H1 (cell line): ENCODE results near the gene RPL3. TPM values are rescaled to one million over a fixed set of nuclear protein-coding genes. Genes with fewer than 3 reads are reported as not detected.

ENCODE experiments used
- CTCF ChIA-PET: fragments of 300-600 bp; sonication (Branson Sonifier 250); formaldehyde crosslinking; loops from one replicate; lab custom pipeline; 2021; ENCODE audit not compliant: partially characterized antibody; lab: Charles Lee
- POLR2A ChIA-PET: fragments of 300-600 bp; sonication (Branson Sonifier 250); formaldehyde crosslinking; loops from one replicate; lab custom pipeline; 2021; ENCODE audit warnings: inconsistent platforms; ENCODE audit not compliant: partially characterized antibody; lab: Charles Lee
- DNase-seq, 2 experiments: peaks; one replicate each; pipeline versions ENCODE4 v3.0.0 to v3.0.0-alpha.2; 2010 to 2022; ENCODE audit warnings: low spot score in 2 of 2, low read depth in 1 of 2, mixed read lengths in 1 of 2
- FAIRE-seq: peaks from 2 replicates; lab custom pipeline; 2011; peaks lifted over from hg19 to GRCh38; lab: Jason Lieb, UNC
- H2AFZ ChIP-seq: 2 replicates; pipeline ENCODE4 v1.8.1; 2012; ENCODE audit warnings: low read length, inconsistent platforms
- H2AK5ac ChIP-seq: 2 replicates; pipeline ENCODE4 v1.6.1; 2013; ENCODE audit warnings: low read depth, low read length
- H2BK120ac ChIP-seq: replicated peaks from 2 replicates; pipeline ENCODE3; 2013; ENCODE audit warnings: low read depth, low read length, inconsistent platforms
- H2BK12ac ChIP-seq: 2 replicates; pipeline ENCODE4 v1.6.1; 2013; ENCODE audit warnings: low read depth, low read length
- H2BK15ac ChIP-seq: 2 replicates; pipeline ENCODE4 v1.6.1; 2013; ENCODE audit warnings: low read length
- H2BK20ac ChIP-seq: 2 replicates; pipeline ENCODE4 v1.6.1; 2013; ENCODE audit warnings: low read length
- H2BK5ac ChIP-seq: 2 replicates; pipeline ENCODE4 v1.6.1; 2013; ENCODE audit warnings: low read depth, low read length
- H3K14ac ChIP-seq: 2 replicates; pipeline ENCODE4 v1.6.1; 2013; ENCODE audit warnings: inconsistent platforms; ENCODE audit not compliant: insufficient read length
- H3K18ac ChIP-seq: 2 replicates; pipeline ENCODE4 v1.6.1; 2013; ENCODE audit warnings: low read length; ENCODE audit errors: extremely low read depth
- H3K23ac ChIP-seq: 2 replicates; pipeline ENCODE4 v1.6.1; 2013; ENCODE audit warnings: inconsistent platforms; ENCODE audit not compliant: insufficient read length
- H3K23me2 ChIP-seq: 2 replicates; pipeline ENCODE4 v1.6.1; 2013; ENCODE audit warnings: low read depth, low read length
- H3K27ac ChIP-seq: 2 replicates; pipeline ENCODE4 v1.6.1; 2011; ENCODE audit warnings: low read depth, low read length, inconsistent platforms
- H3K27me3 ChIP-seq, 4 experiments: replicated peaks in 1 of 4; 1 replicate in 1 of 4; 2 replicates in 3 of 4; pipeline versions ENCODE4 v1.6.1 to v1.8.1; 2011 to 2013; ENCODE audit warnings: low read length in 3 of 4, mild to moderate bottlenecking in 3 of 4, inconsistent platforms in 2 of 4, mixed read lengths in 2 of 4, moderate library complexity in 1 of 4; ENCODE audit not compliant: control insufficient read depth in 3 of 4, insufficient read depth in 3 of 4; ENCODE audit errors: extremely low read depth in 1 of 4
- H3K36me3 ChIP-seq, 4 experiments: 2 replicates each; pipeline versions ENCODE4 v1.6.1 to v1.8.1; 2011 to 2013; ENCODE audit warnings: mild to moderate bottlenecking in 4 of 4, low read length in 3 of 4, moderate library complexity in 2 of 4, control low read depth in 1 of 4, inconsistent platforms in 1 of 4; ENCODE audit not compliant: insufficient read depth in 4 of 4, control insufficient read depth in 2 of 4
- H3K4ac ChIP-seq: replicated peaks from 2 replicates; pipeline ENCODE3; 2013; ENCODE audit warnings: low read length, low read depth, mixed read lengths, inconsistent platforms; ENCODE audit not compliant: insufficient read length
- H3K4me1 ChIP-seq, 4 experiments: replicated peaks in 1 of 4; 1 replicate in 1 of 4; 2 replicates in 3 of 4; pipeline versions ENCODE4 v1.6.1 to v1.8.1; 2011 to 2013; ENCODE audit warnings: low read length in 3 of 4, inconsistent platforms in 2 of 4, mixed read lengths in 1 of 4; ENCODE audit not compliant: insufficient read depth in 4 of 4, control insufficient read depth in 3 of 4
- H3K4me2 ChIP-seq, 2 experiments: 2 replicates each; pipeline versions ENCODE4 v1.6.1 to v1.8.1; 2011 to 2013; ENCODE audit warnings: low read depth in 2 of 2, low read length in 2 of 2, control low read depth in 1 of 2, inconsistent platforms in 1 of 2, mild to moderate bottlenecking in 1 of 2; ENCODE audit not compliant: insufficient read depth in 1 of 2
- H3K4me3 ChIP-seq, 4 experiments: fragments of 200-600, 300-600 bp in 1 of 4; sonication (generic), shearing (Covaris generic), sonication (Bioruptor Twin) in 1 of 4; 2 replicates each; pipeline versions ENCODE4 v1.5.1 to v1.8.1; 2011 to 2016; ENCODE audit warnings: low read length in 4 of 4, low read depth in 3 of 4, control low read depth in 2 of 4, inconsistent platforms in 2 of 4, mild to moderate bottlenecking in 2 of 4, mixed read lengths in 1 of 4, moderate library complexity in 1 of 4; ENCODE audit not compliant: insufficient read depth in 2 of 4; ENCODE audit errors: extremely low read depth in 1 of 4
- H3K56ac ChIP-seq: replicated peaks from 2 replicates; pipeline ENCODE3; 2013; ENCODE audit warnings: low read depth, mild to moderate bottlenecking, mixed read lengths, low read length, inconsistent platforms; ENCODE audit not compliant: insufficient read length
- H3K79me1 ChIP-seq: 2 replicates; pipeline ENCODE4 v1.6.1; 2013; ENCODE audit warnings: low read depth, low read length, control low read depth
- H3K79me2 ChIP-seq, 2 experiments: 2 replicates each; pipeline versions ENCODE4 v1.6.1 to v1.8.1; 2012 to 2013; ENCODE audit warnings: low read length in 2 of 2, mild to moderate bottlenecking in 2 of 2, inconsistent platforms in 1 of 2; ENCODE audit not compliant: insufficient read depth in 2 of 2, control insufficient read depth in 1 of 2
- H3K9ac ChIP-seq, 4 experiments: replicated peaks in 1 of 4; 1 replicate in 1 of 4; 2 replicates in 3 of 4; pipeline versions ENCODE4 v1.6.1 to v1.8.1; 2011 to 2013; ENCODE audit warnings: low read depth in 3 of 4, low read length in 3 of 4, control low read depth in 2 of 4, mild to moderate bottlenecking in 2 of 4, moderate library complexity in 2 of 4, inconsistent platforms in 1 of 4; ENCODE audit errors: extremely low read depth in 1 of 4
- H3K9me3 ChIP-seq, 2 experiments: 2 replicates each; pipeline versions ENCODE4 v1.6.1 to v1.8.1; 2012 to 2013; ENCODE audit warnings: mild to moderate bottlenecking in 2 of 2, moderate library complexity in 2 of 2, control low read depth in 1 of 2, inconsistent platforms in 1 of 2, low read depth in 1 of 2, low read length in 1 of 2, mixed read lengths in 1 of 2; ENCODE audit not compliant: insufficient read depth in 2 of 2
- H4K20me1 ChIP-seq, 2 experiments: replicated peaks in 1 of 2; 2 replicates each; pipeline versions ENCODE3 to v1.8.1; 2011 to 2013; ENCODE audit warnings: inconsistent platforms in 2 of 2, low read length in 2 of 2, mild to moderate bottlenecking in 1 of 2; ENCODE audit not compliant: insufficient read depth in 2 of 2, control insufficient read depth in 1 of 2
- H4K5ac ChIP-seq: 2 replicates; pipeline ENCODE4 v1.6.1; 2013; ENCODE audit warnings: low read length, low read depth, mixed read lengths, inconsistent platforms; ENCODE audit not compliant: insufficient read length
- H4K8ac ChIP-seq: 2 replicates; pipeline ENCODE4 v1.8.0; 2013; ENCODE audit warnings: mild to moderate bottlenecking, moderate library complexity, low read length, inconsistent platforms; ENCODE audit not compliant: insufficient read depth; ENCODE audit errors: extremely low read depth
- H4K91ac ChIP-seq: replicated peaks from 2 replicates; pipeline ENCODE3; 2013; ENCODE audit warnings: low read length, mixed read lengths, inconsistent platforms; ENCODE audit not compliant: insufficient read length
- CREB1 ChIP-seq: IDR thresholded peaks from 2 replicates; pipeline ENCODE4 v1.6.1; 2012; ENCODE audit warnings: inconsistent platforms
- EP300 ChIP-seq, 2 experiments: IDR thresholded peaks; 1 replicate in 1 of 2; 2 replicates in 1 of 2; pipeline ENCODE4 v1.6.1; 2011 to 2012; ENCODE audit warnings: low read depth in 2 of 2, low read length in 2 of 2, mild to moderate bottlenecking in 2 of 2, borderline replicate concordance in 1 of 2, inconsistent platforms in 1 of 2, moderate library complexity in 1 of 2
- RFX5 ChIP-seq: IDR thresholded peaks from 2 replicates; pipeline ENCODE4 v1.6.1; 2011; ENCODE audit warnings: low read depth, low read length, improper control_type of control experiment, borderline replicate concordance
- SP2 ChIP-seq: IDR thresholded peaks from 2 replicates; pipeline ENCODE4 v1.6.1; 2012; ENCODE audit warnings: mild to moderate bottlenecking, low read length, inconsistent platforms
- WGBS, 2 experiments: shearing (Covaris generic) in 1 of 2; methylation state at CpG; one replicate each; pipeline versions ENCODE4 v1.1.6 to v1.1.7; 2013 to 2015; ENCODE audit warnings: low lambda C conversion rate in 2 of 2, mixed read lengths in 2 of 2, inconsistent platforms in 1 of 2, low coverage in 1 of 2, missing lambda C conversion rate in 1 of 2; ENCODE audit not compliant: insufficient replicate concordance in 2 of 2, insufficient coverage in 1 of 2, insufficient read length in 1 of 2; ENCODE audit errors: extremely low coverage in 1 of 2, missing lambda C conversion rate in 1 of 2; 5-methylcytosine and 5-hydroxymethylcytosine counted together
- polyA plus RNA-seq, 7 experiments: library from polyadenylated mRNA; depleted of rRNA in 3 of 7; stranded (reverse) in 5 of 7; unstranded in 2 of 7; fragments of >200 nt in 5 of 7; fragments of 200-250 nt in 2 of 7; gene quantifications; 1 replicate in 5 of 7; 2 replicates in 1 of 7; 4 replicates in 1 of 7; pipeline versions ENCODE4 v1.2.1 to v1.2.3, GENCODE V29; 2011 to 2013; ENCODE audit warnings: missing spikeins in 2 of 7, mixed read lengths in 2 of 7
- total RNA-seq: library from RNA; stranded (reverse); fragmentation: NEBNext Ultra II Directional; extraction: Animal tissue kit (Norgen Biotek cat#: 25700); gene quantifications from 2 replicates; pipeline ENCODE4 v1.2.1, GENCODE V29; 2021

Gene RPL3
- total and polyA plus RNA-seq, 2 of the 8 experiments (the other 6 are each of a cell fraction or from before 2014, with no cell fraction given), result 2,865 to 5,466 TPM

DNA sequence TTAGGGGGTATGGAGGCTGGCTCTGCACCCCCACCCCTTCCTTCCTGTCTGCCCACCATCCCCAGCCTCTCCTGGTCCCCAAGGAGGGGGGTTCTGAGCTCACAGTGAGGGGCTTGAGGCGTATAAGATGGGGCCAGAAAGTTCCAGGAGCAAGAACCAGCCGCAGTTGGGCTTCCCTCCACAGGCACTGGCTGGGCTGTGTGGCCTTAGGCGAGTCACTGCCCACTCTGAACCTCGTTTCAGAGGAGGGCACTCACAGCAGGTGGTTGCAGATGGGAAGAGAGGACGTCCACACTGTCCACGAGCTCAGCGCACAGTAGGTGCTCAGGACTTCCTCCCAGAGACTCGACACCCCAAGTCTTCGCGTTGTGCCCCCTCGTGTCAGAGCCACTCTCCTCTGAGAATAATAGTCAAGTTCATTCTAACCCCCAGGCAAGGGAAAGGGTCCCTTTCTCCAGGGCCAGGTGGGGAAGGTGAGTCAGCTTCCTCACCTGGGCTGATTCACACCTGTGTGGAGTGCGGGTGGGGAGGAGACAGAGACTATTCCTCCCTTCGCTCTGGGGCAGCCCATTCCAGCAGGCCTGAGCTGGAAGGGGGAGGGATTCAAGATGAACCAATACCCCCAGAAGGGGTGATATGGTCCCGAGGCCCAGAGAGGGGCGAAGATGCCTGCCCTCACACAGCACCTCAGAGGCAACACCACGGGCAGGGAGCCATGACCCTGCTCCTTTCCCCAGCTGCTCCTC lies 29.3 kb downstream of the RPL3 start:
- H3K4ac ChIP-seq, result no peak overlapping the region
- no peak overlapping the region for H3K23ac ChIP-seq
- CTCF ChIA-PET, result interaction anchor here (0.5 to 3.2 kb wide), 21 partner anchors 9 to 155 kb away, joined by 3 to 14 read pairs (median 3); no protein-coding TSS in a partner anchor
- peaks cover 0 to 9% (median 7%) of the 10 kb centered on the region in 4 experiments; a peak in 6 of 7 replicates for H3K4me1 ChIP-seq
- peak overlapping the region; percentile 77 for H4K91ac ChIP-seq
- 0 out of 2 replicates have a peak overlapping the region, but pooled peaks have one; percentile 8 for H2BK5ac ChIP-seq
- H3K79me2 ChIP-seq, result no peaks in the 10 kb centered on the region
- no peak overlapping the region; a peak in 1 of 7 replicates for H3K9ac ChIP-seq
- no peak for DNase-seq
- H3K36me3 ChIP-seq, result no peaks in the 10 kb centered on the region
- no peak for FAIRE-seq
- no peak overlapping the region for H2AFZ ChIP-seq
- H3K18ac ChIP-seq, result no peak overlapping the region
- H3K4me2 ChIP-seq, result no peak overlapping the region
- 87% methylated on average over 16 of the region's 16 CpGs; no CpG with 5 or more reads in 1 of the 2 experiments for WGBS, 2 experiments
- H4K5ac ChIP-seq, result no peak overlapping the region
- peaks cover 0 to 1% of the 10 kb centered on the region in 2 experiments for H4K20me1 ChIP-seq
- TF ChIP-seq CREB1 (no peak), RFX5 (no peak), EP300 (IDR thresholded peaks at IDR 0.05; ENCODE audit: borderline replicate concordance in 1 of 2, low read depth in 2 of 2, low read length in 2 of 2) (no peak), SP2 (no peak)
- TF ChIP-seq, all 59 proteins: peak for 0
- Histone ChIP-seq H3K27me3 (no peaks in the 10 kb centered on the region), H2BK120ac (no peak overlapping the region), H3K23me2 (0 out of 2 replicates have a peak, but pooled peaks cover 2% of the 10 kb centered on the region), H3K4me3 (no peak overlapping the region), H2BK20ac (no peak overlapping the region), H3K27ac (no peak overlapping the region), H2BK12ac (peak overlapping the region; percentile 77; the same call in 1 of the 2 replicates), H3K79me1 (no peaks in the 10 kb centered on the region), H2AK5ac (no peak overlapping the region), H4K8ac (no peak overlapping the region; the same call in 1 of the 2 replicates), H3K56ac (no peak overlapping the region), H2BK15ac (peak overlapping the region; percentile 1; the same call in 1 of the 2 replicates), H3K14ac (no peak overlapping the region), H3K9me3 (no peaks in the 10 kb centered on the region)
- POLR2A ChIA-PET, result interaction anchor here (0.6 to 37.3 kb wide), 8 partner anchors 10 to 80 kb away, joined by 3 to 692 read pairs (median 3); partner anchors contain the start of gene RPL3
